Measurements from ENCODE around the gene PCDH17.

DNA sequence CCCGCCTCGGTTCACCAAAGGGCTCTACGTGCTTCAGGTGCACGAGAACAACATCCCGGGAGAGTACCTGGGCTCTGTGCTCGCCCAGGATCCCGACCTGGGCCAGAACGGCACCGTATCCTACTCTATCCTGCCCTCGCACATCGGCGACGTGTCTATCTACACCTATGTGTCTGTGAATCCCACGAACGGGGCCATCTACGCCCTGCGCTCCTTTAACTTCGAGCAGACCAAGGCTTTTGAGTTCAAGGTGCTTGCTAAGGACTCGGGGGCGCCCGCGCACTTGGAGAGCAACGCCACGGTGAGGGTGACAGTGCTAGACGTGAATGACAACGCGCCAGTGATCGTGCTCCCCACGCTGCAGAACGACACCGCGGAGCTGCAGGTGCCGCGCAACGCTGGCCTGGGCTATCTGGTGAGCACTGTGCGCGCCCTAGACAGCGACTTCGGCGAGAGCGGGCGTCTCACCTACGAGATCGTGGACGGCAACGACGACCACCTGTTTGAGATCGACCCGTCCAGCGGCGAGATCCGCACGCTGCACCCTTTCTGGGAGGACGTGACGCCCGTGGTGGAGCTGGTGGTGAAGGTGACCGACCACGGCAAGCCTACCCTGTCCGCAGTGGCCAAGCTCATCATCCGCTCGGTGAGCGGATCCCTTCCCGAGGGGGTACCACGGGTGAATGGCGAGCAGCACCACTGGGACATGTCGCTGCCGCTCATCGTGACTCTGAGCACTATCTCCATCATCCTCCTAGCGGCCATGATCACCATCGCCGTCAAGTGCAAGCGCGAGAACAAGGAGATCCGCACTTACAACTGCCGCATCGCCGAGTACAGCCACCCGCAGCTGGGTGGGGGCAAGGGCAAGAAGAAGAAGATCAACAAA lies 2.6 kb downstream of the PCDH17 start:
- TF ChIP-seq, protein P1, sequence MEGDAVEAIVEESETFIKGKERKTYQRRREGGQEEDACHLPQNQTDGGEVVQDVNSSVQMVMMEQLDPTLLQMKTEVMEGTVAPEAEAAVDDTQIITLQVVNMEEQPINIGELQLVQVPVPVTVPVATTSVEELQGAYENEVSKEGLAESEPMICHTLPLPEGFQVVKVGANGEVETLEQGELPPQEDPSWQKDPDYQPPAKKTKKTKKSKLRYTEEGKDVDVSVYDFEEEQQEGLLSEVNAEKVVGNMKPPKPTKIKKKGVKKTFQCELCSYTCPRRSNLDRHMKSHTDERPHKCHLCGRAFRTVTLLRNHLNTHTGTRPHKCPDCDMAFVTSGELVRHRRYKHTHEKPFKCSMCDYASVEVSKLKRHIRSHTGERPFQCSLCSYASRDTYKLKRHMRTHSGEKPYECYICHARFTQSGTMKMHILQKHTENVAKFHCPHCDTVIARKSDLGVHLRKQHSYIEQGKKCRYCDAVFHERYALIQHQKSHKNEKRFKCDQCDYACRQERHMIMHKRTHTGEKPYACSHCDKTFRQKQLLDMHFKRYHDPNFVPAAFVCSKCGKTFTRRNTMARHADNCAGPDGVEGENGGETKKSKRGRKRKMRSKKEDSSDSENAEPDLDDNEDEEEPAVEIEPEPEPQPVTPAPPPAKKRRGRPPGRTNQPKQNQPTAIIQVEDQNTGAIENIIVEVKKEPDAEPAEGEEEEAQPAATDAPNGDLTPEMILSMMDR (IDR thresholded peaks at IDR 0.05; ENCODE audit: insufficient read depth, low read length) = no peak
- TF ChIP-seq SPI1 (IDR thresholded peaks at IDR 0.05; ENCODE audit: borderline replicate concordance, low read depth) (no peak), GABPA (IDR thresholded peaks at IDR 0.05; ENCODE audit: low read depth) (no peak)

All from HL-60 (cell line).